GM12878 (cell line): Measurements from ENCODE around the gene WDSUB1. TPM values are rescaled to one million over a fixed set of nuclear protein-coding genes. Genes with fewer than 3 reads are reported as not detected.

Experiments used
- ATAC-seq: fragments of 200-7000 bp; cut with Tn5 transposase; 3 replicates; pipeline ENCODE4 v1.9.1; 2020; ENCODE audit warnings: mild to moderate bottlenecking, moderate library complexity
- BruUV-seq: library from RNA; stranded (reverse); fragments of 400-500 nt; replicated peaks from 2 replicates; lab custom pipeline; 2021; lab: Mats Ljungman, UMichigan
- CTCF ChIA-PET: fragments of 300-600 bp; sonication (Branson Sonifier 250); formaldehyde crosslinking; extraction: SDS; loops from one replicate; lab custom pipeline; 2021; ENCODE audit warnings: inconsistent platforms; lab: Yijun Ruan, JAX
- POLR2A ChIA-PET: fragments of 350-600 bp; formaldehyde crosslinking; extraction: SDS; loops from one replicate; lab custom pipeline; 2021; ENCODE audit warnings: inconsistent platforms; lab: Charles Lee
- RAD21 ChIA-PET: fragments of 300-600 bp; sonication (Branson Sonifier 250); formaldehyde crosslinking; loops from one replicate; lab custom pipeline; 2023; ENCODE audit warnings: antibody characterized with exemption; ENCODE audit not compliant: unreplicated experiment; lab: Charles Lee
- SMC1A ChIA-PET: fragments of 300-600 bp; sonication (Branson Sonifier 250); formaldehyde crosslinking; loops from one replicate; lab custom pipeline; 2023; ENCODE audit not compliant: unreplicated experiment, uncharacterized antibody; lab: Charles Lee
- DNase-seq: peaks from one replicate; pipeline ENCODE4 v3.0.0-alpha.2; 2011; ENCODE audit warnings: low read depth, low spot score
- FAIRE-seq: peaks from 3 replicates; lab custom pipeline; 2011; peaks lifted over from hg19 to GRCh38; lab: Jason Lieb, UNC
- H2AFZ ChIP-seq: 2 replicates; pipeline ENCODE4 v1.6.0; 2011; ENCODE audit warnings: low read depth, low read length, control low read depth; ENCODE audit not compliant: control insufficient read depth
- H3K27ac ChIP-seq: 2 replicates; pipeline ENCODE4 v1.5.1; 2011; ENCODE audit warnings: control low read depth; ENCODE audit not compliant: control insufficient read depth, insufficient read depth
- H3K27me3 ChIP-seq, 2 experiments: replicated peaks in 1 of 2; 2 replicates each; pipeline versions ENCODE4 v1.6.0 to v1.6.1; 2011; ENCODE audit warnings: low read length in 1 of 2; ENCODE audit not compliant: control insufficient read depth in 2 of 2, insufficient read depth in 2 of 2
- H3K36me3 ChIP-seq, 2 experiments: 2 replicates each; pipeline ENCODE4 v1.5.1; 2011; ENCODE audit warnings: low read length in 1 of 2; ENCODE audit not compliant: control insufficient read depth in 2 of 2, insufficient read depth in 2 of 2
- H3K4me1 ChIP-seq: 2 replicates; pipeline ENCODE4 v1.6.1; 2011; ENCODE audit warnings: mild to moderate bottlenecking, low read length, moderate library complexity, mixed read lengths; ENCODE audit not compliant: control insufficient read depth, insufficient read depth
- H3K4me2 ChIP-seq: 2 replicates; pipeline ENCODE4 v1.6.0; 2011; ENCODE audit warnings: control low read depth; ENCODE audit not compliant: control insufficient read depth, insufficient read depth
- H3K4me3 ChIP-seq: fragments of 200-600 bp; sonication (generic); 2 replicates; pipeline ENCODE4 v1.5.1; 2016
- H3K79me2 ChIP-seq: 2 replicates; pipeline ENCODE4 v1.6.0; 2011; ENCODE audit warnings: low read length; ENCODE audit not compliant: control insufficient read depth, insufficient read depth
- H3K9ac ChIP-seq: 2 replicates; pipeline ENCODE4 v1.8.0; 2011; ENCODE audit warnings: low read length, control low read depth, mixed read lengths; ENCODE audit not compliant: control insufficient read depth, insufficient read depth
- H3K9me3 ChIP-seq: replicated peaks from 3 replicates; pipeline ENCODE4 v1.5.1; 2011; ENCODE audit warnings: mild to moderate bottlenecking, low read length; ENCODE audit not compliant: control insufficient read depth, insufficient read depth
- H4K20me1 ChIP-seq: 2 replicates; pipeline ENCODE4 v1.6.0; 2011; ENCODE audit not compliant: control insufficient read depth, insufficient read depth
- BACH1 ChIP-seq: fragments of 450-650 bp; IDR thresholded peaks from 2 replicates; pipeline ENCODE4 v1.6.1; 2017; ENCODE audit warnings: mild to moderate bottlenecking, borderline replicate concordance
- CHD2 ChIP-seq: IDR thresholded peaks from 2 replicates; pipeline ENCODE4 v1.6.1; 2011; ENCODE audit warnings: low read depth, low read length, improper control_type of control experiment, borderline replicate concordance
- MTA2 ChIP-seq: fragments of 450-650 bp; IDR thresholded peaks from 2 replicates; pipeline ENCODE4 v1.6.1; 2016; ENCODE audit warnings: low read depth, mild to moderate bottlenecking, moderate library complexity
- PKNOX1 ChIP-seq: fragments of 450-650 bp; IDR thresholded peaks from 2 replicates; pipeline ENCODE4 v1.6.1; 2016; ENCODE audit warnings: mild to moderate bottlenecking
- TCF3 ChIP-seq: IDR thresholded peaks from 2 replicates; pipeline ENCODE4 v1.6.1; 2012; ENCODE audit warnings: low read depth, mild to moderate bottlenecking, low read length, borderline replicate concordance; ENCODE audit not compliant: insufficient read depth
- ZNF622 ChIP-seq: fragments of 450-650 bp; IDR thresholded peaks from 2 replicates; pipeline ENCODE4 v1.6.1; 2017; ENCODE audit warnings: mild to moderate bottlenecking, inconsistent platforms
- WGBS: methylation state at CpG from one replicate; pipeline ENCODE4 v1.1.6; 2016; ENCODE audit warnings: low lambda C conversion rate; ENCODE audit not compliant: insufficient replicate concordance, insufficient coverage; ENCODE audit errors: missing lambda C conversion rate; 5-methylcytosine and 5-hydroxymethylcytosine counted together
- in situ Hi-C: fragments of 300-500 bp; cut with MboI; formaldehyde crosslinking; loops from 9 replicates; pipeline ENCODE4 v1.14.3; 2018; ENCODE audit warnings: mixed read lengths
- intact Hi-C: fragments of 100-400 bp; cut with micrococcal nuclease; formaldehyde crosslinking; loops from one replicate; pipeline ENCODE4 v1.14.2; 2022; ENCODE audit not compliant: unreplicated experiment
- polyA plus RNA-seq, 11 experiments: library from polyadenylated mRNA; depleted of rRNA in 4 of 11; unstranded in 6 of 11; stranded (reverse) in 5 of 11; fragments of >200 nt; fragmentation: Nextera tagmentation in 4 of 11; fragmentation: Illumina TruSeq in 1 of 11; extraction: Ambion mirVana in 4 of 11; extraction: Trizol in 1 of 11; gene quantifications; 1 replicate in 1 of 11; 2 replicates in 10 of 11; pipeline versions ENCODE4 v1.2.1 to v1.2.3, GENCODE V29; 2011 to 2016; ENCODE audit warnings: inconsistent platforms in 2 of 11, missing spikeins in 2 of 11, low read depth in 1 of 11
- total RNA-seq, 4 experiments: library from RNA; depleted of rRNA in 3 of 4; stranded (reverse); fragments of >200 nt in 3 of 4; fragmentation: Illumina TruSeq in 1 of 4; extraction: Trizol in 1 of 4; gene quantifications; 2 replicates each; pipeline versions ENCODE4 v1.2.1 to v1.2.3, GENCODE V29; 2013 to 2021
- TF ChIP-seq, protein P1 (sequence below): IDR thresholded peaks from 2 replicates; pipeline ENCODE4 v1.6.1; 2011; ENCODE audit warnings: low read depth, mild to moderate bottlenecking, low read length, moderate library complexity, borderline replicate concordance; ENCODE audit errors: extremely low read depth

Gene WDSUB1
- total and polyA plus RNA-seq, 10 of the 15 experiments (the other 5 are each of a cell fraction or from before 2014, with no cell fraction given): 4.4 to 12.7 (median 7.6) TPM

DNA sequence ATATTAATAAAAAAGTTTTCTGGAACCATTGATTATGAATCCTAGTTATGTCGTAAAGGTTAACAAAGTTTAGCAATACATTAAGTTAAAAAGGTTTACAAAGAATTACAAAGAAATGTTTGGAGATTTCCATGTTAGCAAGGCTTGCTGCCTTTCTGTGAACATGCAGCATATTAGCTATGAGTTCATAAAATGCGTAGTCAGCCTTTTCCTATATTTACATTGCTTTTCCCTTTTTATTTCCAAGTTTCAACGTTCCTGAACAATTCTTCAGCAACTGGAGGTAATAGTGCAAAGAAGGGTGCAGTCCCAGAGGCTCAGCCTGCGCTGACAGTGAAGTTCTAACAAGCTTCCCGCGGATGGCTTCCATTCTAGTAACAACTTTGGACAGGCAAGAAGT lies 51.6 kb downstream of the WDSUB1 start:
- BruUV-seq: no TSS peak
- no peak overlapping the region for H3K4me3 ChIP-seq
- DNase-seq: no peak
- ChIA-PET RAD21 (no interaction called here), POLR2A (interaction anchor here (0.5 to 1.4 kb wide), 4 partner anchors 10 to 381 kb away, joined by 3 to 4 read pairs (median 4); no protein-coding TSS in a partner anchor), CTCF (interaction anchor here (0.7 kb wide), 1 partner anchor 48 kb away, joined by 3 read pairs; no protein-coding TSS in a partner anchor), SMC1A (no interaction called here)
- no peak for FAIRE-seq
- H3K79me2 ChIP-seq: no peaks in the 10 kb centered on the region
- H2AFZ ChIP-seq: no peak overlapping the region
- H3K4me2 ChIP-seq: no peak overlapping the region
- H3K27ac ChIP-seq: no peak overlapping the region
- H3K9me3 ChIP-seq: no peaks in the 10 kb centered on the region
- H3K36me3 ChIP-seq: peaks cover 0 to 3% of the 10 kb centered on the region in 2 experiments; a peak in 1 of 4 replicates
- H4K20me1 ChIP-seq: no peaks in the 10 kb centered on the region
- no peak overlapping the region for H3K9ac ChIP-seq
- H3K27me3 ChIP-seq: no peaks in the 10 kb centered on the region
- peaks cover 2% of the 10 kb centered on the region for H3K4me1 ChIP-seq
- no peak for TF ChIP-seq ZNF622
- TF ChIP-seq, protein P1, sequence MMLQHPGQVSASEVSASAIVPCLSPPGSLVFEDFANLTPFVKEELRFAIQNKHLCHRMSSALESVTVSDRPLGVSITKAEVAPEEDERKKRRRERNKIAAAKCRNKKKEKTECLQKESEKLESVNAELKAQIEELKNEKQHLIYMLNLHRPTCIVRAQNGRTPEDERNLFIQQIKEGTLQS: no peak
- no peak for TF ChIP-seq PKNOX1
- TF ChIP-seq CHD2: no peak
- TF ChIP-seq MTA2: no peak
- TF ChIP-seq BACH1: no peak
- no peak for TF ChIP-seq TCF3
- 89% methylated on average over 6 of the region's 6 CpGs for WGBS
- in situ Hi-C loops (no loop called here), intact Hi-C loops (no loop called here)
- ATAC-seq: no peak
